B cell (primary cell): ENCODE data around the gene CLCN3. TPM values are rescaled to one million over a fixed set of nuclear protein-coding genes. Genes with fewer than 3 reads are reported as not detected.

Experiments used
- ATAC-seq: fragments of 200-7000 bp; cut with Tn5 transposase; one replicate; pipeline ENCODE4 v1.10.0; 2021; ENCODE audit warnings: low read depth, mild to moderate bottlenecking, moderate number of reproducible peaks, moderate library complexity
- CTCF ChIA-PET: fragments of 350-600 bp; sonication (Branson Sonifier 250); formaldehyde crosslinking; loops from one replicate; lab custom pipeline; 2021; ENCODE audit warnings: antibody characterized with exemption, inconsistent platforms; lab: Charles Lee
- POLR2A ChIA-PET: fragments of 350-600 bp; sonication (Branson Sonifier 250); formaldehyde crosslinking; loops from one replicate; lab custom pipeline; 2021; ENCODE audit warnings: antibody characterized with exemption; lab: Charles Lee
- DNase-seq: peaks from one replicate; pipeline ENCODE4 v3.0.0; 2013
- H2AFZ ChIP-seq: 2 replicates; pipeline ENCODE4 v1.6.1; 2012; ENCODE audit warnings: mild to moderate bottlenecking, low read depth, low read length; ENCODE audit not compliant: insufficient read depth, poor library complexity, severe bottlenecking
- H3K27ac ChIP-seq, 2 donors: 1 replicate in 1 of 2; 2 replicates in 1 of 2; pipeline ENCODE4 v1.5.1; 2012 to 2013; ENCODE audit warnings: low read length in 2 of 2, mild to moderate bottlenecking in 2 of 2, moderate library complexity in 1 of 2
- H3K27me3 ChIP-seq, 4 experiments: fragments of 200-600 bp in 1 of 4; sonication (generic) in 1 of 4; replicated peaks in 1 of 4; 1 replicate in 2 of 4; 2 replicates in 2 of 4; pipeline versions ENCODE4 v1.6.1 to v1.7.0; 2013 to 2016; ENCODE audit warnings: low read length in 3 of 4, mild to moderate bottlenecking in 2 of 4, mixed read lengths in 1 of 4, moderate library complexity in 1 of 4; ENCODE audit not compliant: insufficient read depth in 4 of 4, control insufficient read depth in 3 of 4; ENCODE audit errors: control extremely low read depth in 1 of 4
- H3K36me3 ChIP-seq, 2 experiments: replicated peaks in 1 of 2; 1 replicate in 1 of 2; 2 replicates in 1 of 2; pipeline versions ENCODE4 v1.6.1 to v1.7.1; 2013; ENCODE audit warnings: low read length in 1 of 2; ENCODE audit not compliant: insufficient read depth in 2 of 2, control insufficient read depth in 1 of 2; ENCODE audit errors: control extremely low read depth in 1 of 2, extremely low read depth in 1 of 2
- H3K4me1 ChIP-seq, 2 donors: fragments of 200-600 bp in 1 of 2; sonication (generic) in 1 of 2; 1 replicate in 1 of 2; 2 replicates in 1 of 2; pipeline versions ENCODE4 v1.5.1 to v1.6.1; 2013 to 2017; ENCODE audit warnings: low read length in 2 of 2; ENCODE audit not compliant: control insufficient read depth in 2 of 2, insufficient read depth in 2 of 2
- H3K4me2 ChIP-seq: replicated peaks from 2 replicates; pipeline ENCODE3; 2012; ENCODE audit warnings: mild to moderate bottlenecking, low read depth, low read length; ENCODE audit not compliant: poor library complexity, severe bottlenecking
- H3K4me3 ChIP-seq, 5 experiments: fragments of 200-600 bp in 1 of 5; sonication (generic) in 1 of 5; 1 replicate in 3 of 5; 2 replicates in 2 of 5; pipeline versions ENCODE4 v1.5.1 to v1.7.0; 2011 to 2016; ENCODE audit warnings: low read length in 4 of 5, mild to moderate bottlenecking in 4 of 5, low read depth in 2 of 5, control low read depth in 1 of 5, moderate library complexity in 1 of 5; ENCODE audit not compliant: insufficient read depth in 1 of 5; ENCODE audit errors: control extremely low read depth in 1 of 5, extremely low read depth in 1 of 5
- H3K79me2 ChIP-seq: fragments of 200-600 bp; sonication (generic); one replicate; pipeline ENCODE4 v1.6.0; 2016; ENCODE audit warnings: low read length; ENCODE audit not compliant: control insufficient read depth, insufficient read depth
- H3K9ac ChIP-seq: fragments of 200-600 bp; sonication (generic); 2 replicates; pipeline ENCODE4 v1.6.1; 2017; ENCODE audit warnings: mild to moderate bottlenecking, low read length, moderate library complexity
- H3K9me3 ChIP-seq, 3 donors: one replicate each; pipeline versions ENCODE4 v1.6.1 to v1.7.1; 2013; ENCODE audit warnings: low read length in 2 of 3; ENCODE audit not compliant: control insufficient read depth in 2 of 3, insufficient read depth in 1 of 3; ENCODE audit errors: control extremely low read depth in 1 of 3
- H4K20me1 ChIP-seq: 2 replicates; pipeline ENCODE4 v1.6.0; 2012; ENCODE audit warnings: mild to moderate bottlenecking, low read length; ENCODE audit not compliant: insufficient read depth, control insufficient read depth, poor library complexity, severe bottlenecking
- H3K27ac Mint-ChIP-seq: one replicate; pipeline ENCODE4 v1.8.0; 2021; ENCODE audit warnings: mixed read lengths
- H3K27me3 Mint-ChIP-seq: one replicate; pipeline ENCODE4 v1.8.0; 2021; ENCODE audit warnings: mixed read lengths
- H3K4me1 Mint-ChIP-seq: one replicate; pipeline ENCODE4 v1.8.0; 2021; ENCODE audit warnings: mixed read lengths
- H3K4me3 Mint-ChIP-seq: one replicate; pipeline ENCODE4 v1.8.0; 2021; ENCODE audit warnings: mixed read lengths
- H3K9me3 Mint-ChIP-seq: one replicate; pipeline ENCODE4 v1.8.0; 2022; ENCODE audit warnings: mixed read lengths; ENCODE audit not compliant: insufficient read depth
- EZH2 ChIP-seq: IDR thresholded peaks from 2 replicates; pipeline ENCODE4 v1.6.1; 2012; ENCODE audit warnings: borderline replicate concordance, low read depth, mild to moderate bottlenecking, moderate library complexity, low read length; ENCODE audit not compliant: insufficient read depth, poor library complexity, severe bottlenecking
- WGBS: methylation state at CpG from one replicate; pipeline ENCODE4 v1.1.5; 2013; ENCODE audit warnings: missing lambda C conversion rate; ENCODE audit not compliant: insufficient coverage; 5-methylcytosine and 5-hydroxymethylcytosine counted together
- intact Hi-C: fragments of 100-400 bp; cut with micrococcal nuclease; formaldehyde crosslinking; loops from one replicate; pipeline ENCODE4 v1.10.0; 2022
- polyA plus RNA-seq: library from polyadenylated mRNA; depleted of rRNA; stranded (reverse); fragments of >200 nt; gene quantifications from 2 replicates; pipeline ENCODE4 v1.2.3, GENCODE V29; 2012
- total RNA-seq, 2 donors: library from RNA; stranded (reverse); fragments of 120-200 nt in 1 of 2; gene quantifications; 1 replicate in 1 of 2; 2 replicates in 1 of 2; pipeline versions ENCODE4 v1.2.3 to v1.2.4, GENCODE V29; 2013 to 2022
- TF ChIP-seq, protein P1 (sequence below): fragments of 200-600 bp; IDR thresholded peaks from one replicate; pipeline ENCODE4 v1.8.0; 2022; ENCODE audit warnings: antibody characterized with exemption, mild to moderate bottlenecking

The CLCN3 gene
- total and polyA plus RNA-seq, 2 donors (not counting 1 experiment from before 2014, with no cell fraction given) = 5.0 to 32.7 TPM

DNA sequence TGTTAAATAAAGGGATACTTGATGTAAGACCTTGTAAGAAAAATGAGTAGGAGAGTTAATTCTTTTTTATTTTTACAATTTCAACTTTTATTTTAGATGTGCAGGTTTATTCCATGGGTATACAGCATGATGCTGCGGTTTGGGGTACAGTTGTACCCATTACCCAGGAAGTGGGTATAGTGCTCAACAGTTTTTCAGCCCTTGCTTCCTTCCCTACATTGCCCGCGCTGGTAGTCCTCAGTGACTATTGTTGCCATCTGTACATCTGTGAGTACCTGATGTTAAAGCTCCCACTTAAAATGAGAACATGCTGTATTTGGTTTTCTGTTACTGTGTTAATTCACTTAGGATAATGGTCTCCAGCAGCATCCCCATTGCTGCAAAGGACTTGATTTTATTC lies 9.7 kb downstream of the CLCN3 start:
- peaks cover 8% of the 10 kb centered on the region for H4K20me1 ChIP-seq
- TF ChIP-seq EZH2 = no peak
- TF ChIP-seq, protein P1, sequence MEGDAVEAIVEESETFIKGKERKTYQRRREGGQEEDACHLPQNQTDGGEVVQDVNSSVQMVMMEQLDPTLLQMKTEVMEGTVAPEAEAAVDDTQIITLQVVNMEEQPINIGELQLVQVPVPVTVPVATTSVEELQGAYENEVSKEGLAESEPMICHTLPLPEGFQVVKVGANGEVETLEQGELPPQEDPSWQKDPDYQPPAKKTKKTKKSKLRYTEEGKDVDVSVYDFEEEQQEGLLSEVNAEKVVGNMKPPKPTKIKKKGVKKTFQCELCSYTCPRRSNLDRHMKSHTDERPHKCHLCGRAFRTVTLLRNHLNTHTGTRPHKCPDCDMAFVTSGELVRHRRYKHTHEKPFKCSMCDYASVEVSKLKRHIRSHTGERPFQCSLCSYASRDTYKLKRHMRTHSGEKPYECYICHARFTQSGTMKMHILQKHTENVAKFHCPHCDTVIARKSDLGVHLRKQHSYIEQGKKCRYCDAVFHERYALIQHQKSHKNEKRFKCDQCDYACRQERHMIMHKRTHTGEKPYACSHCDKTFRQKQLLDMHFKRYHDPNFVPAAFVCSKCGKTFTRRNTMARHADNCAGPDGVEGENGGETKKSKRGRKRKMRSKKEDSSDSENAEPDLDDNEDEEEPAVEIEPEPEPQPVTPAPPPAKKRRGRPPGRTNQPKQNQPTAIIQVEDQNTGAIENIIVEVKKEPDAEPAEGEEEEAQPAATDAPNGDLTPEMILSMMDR = no peak
- H3K27ac ChIP-seq = no peak overlapping the region
- WGBS = no CpG with 5 or more reads among the region's 3 CpGs
- no peak overlapping the region for H2AFZ ChIP-seq
- H3K4me2 ChIP-seq = no peak overlapping the region
- H3K79me2 ChIP-seq = peaks cover 68% of the 10 kb centered on the region
- H3K4me1 ChIP-seq = peaks cover 0 to 3% of the 10 kb centered on the region in 2 donors
- no peaks in the 10 kb centered on the region for H3K27me3 Mint-ChIP-seq
- no peak overlapping the region for H3K9ac ChIP-seq
- ChIA-PET CTCF (no interaction called here), POLR2A (interaction anchor here (1.2 kb wide), 1 partner anchor 17 kb away, joined by 3 read pairs; no protein-coding TSS in a partner anchor)
- H3K27me3 ChIP-seq = no peaks in the 10 kb centered on the region
- H3K4me3 ChIP-seq = no peak overlapping the region
- intact Hi-C loops = no loop called here
- peaks cover 26% of the 10 kb centered on the region for H3K4me1 Mint-ChIP-seq
- H3K4me3 Mint-ChIP-seq = no peak overlapping the region
- DNase-seq = no peak
- H3K27ac Mint-ChIP-seq = no peak overlapping the region
- no peak for ATAC-seq
- peaks cover 0 to 1% of the 10 kb centered on the region in 2 experiments for H3K36me3 ChIP-seq
- no peaks in the 10 kb centered on the region for H3K9me3 Mint-ChIP-seq
- H3K9me3 ChIP-seq = no peaks in the 10 kb centered on the region

DNA sequence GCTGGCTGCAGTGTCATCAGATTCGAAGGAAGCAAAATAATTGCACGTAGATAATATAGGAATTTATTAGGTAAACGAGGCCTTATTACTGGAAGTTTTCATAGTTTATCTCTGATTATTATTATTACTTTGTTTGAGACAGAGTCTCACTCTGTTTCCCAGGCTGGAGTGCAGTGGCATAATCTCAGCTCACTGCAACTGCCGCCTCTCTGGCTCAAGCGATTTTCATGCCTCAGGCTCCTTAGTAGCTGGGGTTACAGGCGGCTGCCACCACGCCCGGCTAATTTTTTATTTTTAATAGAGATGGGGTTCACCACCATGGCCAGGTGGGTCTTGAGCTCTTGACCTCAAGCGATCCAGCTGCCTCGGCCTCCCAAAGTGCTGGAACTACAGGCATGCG lies 12.5 kb downstream of the CLCN3 start:
- intact Hi-C loops = no loop called here
- no peaks in the 10 kb centered on the region for H3K27me3 ChIP-seq
- no peak overlapping the region for H3K4me3 Mint-ChIP-seq
- TF ChIP-seq, protein P1 = no peak
- TF ChIP-seq EZH2 = no peak
- POLR2A ChIA-PET = no interaction called here
- peaks cover 42% of the 10 kb centered on the region for H3K79me2 ChIP-seq
- WGBS = 100% methylated on average over 1 of the region's 11 CpGs
- CTCF ChIA-PET = no interaction called here
- no peak overlapping the region for H3K27ac ChIP-seq
- no peaks in the 10 kb centered on the region for H3K9me3 ChIP-seq
- no peak overlapping the region for H3K27ac Mint-ChIP-seq
- H3K4me1 Mint-ChIP-seq = peaks cover 15% of the 10 kb centered on the region
- H3K9ac ChIP-seq = no peak overlapping the region
- no peaks in the 10 kb centered on the region for H4K20me1 ChIP-seq
- peaks cover 3 to 5% of the 10 kb centered on the region in 2 experiments for H3K36me3 ChIP-seq
- no peak for DNase-seq
- H3K4me2 ChIP-seq = no peak overlapping the region
- H3K4me3 ChIP-seq = no peak overlapping the region
- no peak overlapping the region for H2AFZ ChIP-seq
- H3K4me1 ChIP-seq = peaks cover 0 to 3% of the 10 kb centered on the region in 2 donors
- H3K9me3 Mint-ChIP-seq = no peaks in the 10 kb centered on the region
- ATAC-seq = no peak
- no peaks in the 10 kb centered on the region for H3K27me3 Mint-ChIP-seq
